ENCODE data around the gene SCGB1D2. TPM values are rescaled to one million over a fixed set of nuclear protein-coding genes. Genes with fewer than 3 reads are reported as not detected.

SCGB1D2 gene
- total and polyA plus RNA-seq, 2 of the 4 experiments (the other 2 are of a cell fraction): not detected

GRCh38 chr11:62205441-62205840 lies 36.6 kb upstream of the SCGB1D2 start:
- CTCF ChIA-PET: no interaction called here
- no peak overlapping the region for H3K18ac ChIP-seq (ENCODE audit: low read depth, low read length)
- peaks cover 20% of the 10 kb centered on the region for H3K27me3 ChIP-seq (ENCODE audit: control insufficient read depth, insufficient read depth, low read length)
- H3K9ac ChIP-seq (ENCODE audit: low read depth, low read length): no peak overlapping the region
- no peak overlapping the region for H3K4ac ChIP-seq (ENCODE audit: low read depth, low read length)
- no peak overlapping the region for H2BK5ac ChIP-seq (ENCODE audit: low read depth, low read length, poor library complexity, severe bottlenecking)
- no peak overlapping the region for H4K91ac ChIP-seq (ENCODE audit: insufficient read depth, low read depth, low read length)
- POLR2A ChIA-PET (ENCODE audit: unreplicated experiment): no interaction called here
- H2AK9ac ChIP-seq (replicated peaks; ENCODE audit: low read depth, low read length, poor library complexity): no peak overlapping the region
- H3K4me2 ChIP-seq (ENCODE audit: low read depth, low read length): no peak overlapping the region
- no peaks in the 10 kb centered on the region for H3K9me3 ChIP-seq (ENCODE audit: control insufficient read depth, insufficient read depth, low read length)
- WGBS, 2 experiments (ENCODE audit: extremely low coverage in 2 of 2, insufficient read length in 1 of 2): no CpG with 5 or more reads among the region's 7 CpGs
- in situ Hi-C loops (cut with MboI; ENCODE audit: low sequenced_read_pairs): no loop called here
- H4K8ac ChIP-seq (ENCODE audit: low read depth in 2 of 2, low read length in 2 of 2): no peak overlapping the region
- H3K4me1 ChIP-seq (ENCODE audit: control insufficient read depth, insufficient read depth, low read length): no peaks in the 10 kb centered on the region
- H2BK20ac ChIP-seq (ENCODE audit: low read depth, low read length): no peak overlapping the region
- no peaks in the 10 kb centered on the region; the same call in 1 of the 2 replicates for H3K9me1 ChIP-seq (ENCODE audit: insufficient read depth, low read length)
- no peak overlapping the region for H3K23ac ChIP-seq (ENCODE audit: low read depth, low read length)
- no peak overlapping the region for H4K5ac ChIP-seq (ENCODE audit: low read depth, low read length)
- H4K20me1 ChIP-seq (ENCODE audit: insufficient read depth, low read length): no peaks in the 10 kb centered on the region
- H3K4me3 ChIP-seq (ENCODE audit: insufficient read depth, low read depth, low read length): no peak overlapping the region
- dilution Hi-C loops (cut with HindIII; ENCODE audit: low sequenced_read_pairs, unreplicated experiment): no loop called here
- H3K27ac ChIP-seq (ENCODE audit: insufficient read depth, low read length): no peak overlapping the region
- ATAC-seq (ENCODE audit: low read depth) (no peak), DNase-seq (no peak)
- H3K79me1 ChIP-seq (ENCODE audit: low read depth in 1 of 2, low read length in 2 of 2): no peaks in the 10 kb centered on the region
- no peaks in the 10 kb centered on the region for H3K36me3 ChIP-seq (ENCODE audit: control insufficient read depth, insufficient read depth, low read length)
- H3K56ac ChIP-seq (ENCODE audit: extremely low read depth, insufficient read depth, low read length): no peak overlapping the region
- H2AK5ac ChIP-seq (ENCODE audit: low read depth, low read length): no peak overlapping the region
- H2AFZ ChIP-seq (replicated peaks; ENCODE audit: low read length, poor library complexity): no peak overlapping the region
- H2BK120ac ChIP-seq (ENCODE audit: low read depth, low read length): no peak overlapping the region
- intact Hi-C loops (cut with micrococcal nuclease): no loop called here
- no peak overlapping the region for H3K14ac ChIP-seq (replicated peaks; ENCODE audit: low read depth, low read length)
- H2BK15ac ChIP-seq (ENCODE audit: low read depth, low read length): no peak overlapping the region
- TF ChIP-seq USF2 (IDR thresholded peaks at IDR 0.05; ENCODE audit: low read depth, low read length) (no peak), POLR2A (IDR thresholded peaks at IDR 0.05; ENCODE audit: low read depth, low read length) (no peak), NFE2L2 (IDR thresholded peaks at IDR 0.05; ENCODE audit: low read depth, low read length) (no peak), FOS (IDR thresholded peaks at IDR 0.05; ENCODE audit: low read depth, low read length) (no peak), MAFK (IDR thresholded peaks at IDR 0.05; ENCODE audit: low read depth, low read length) (no peak), CEBPB (IDR thresholded peaks at IDR 0.05; ENCODE audit: low read depth, low read length) (no peak), SMC3 (IDR thresholded peaks at IDR 0.05; ENCODE audit: low read depth, low read length) (no peak), BHLHE40 (IDR thresholded peaks at IDR 0.05; ENCODE audit: low read depth, low read length) (no peak), RCOR1 (IDR thresholded peaks at IDR 0.05; ENCODE audit: insufficient replicate concordance, low read length) (no peak), CTCF (conservative IDR thresholded peaks at IDR 0.05; ENCODE audit: low read depth, low read length) (no peak)
- BruUV-seq (replicated peaks): no TSS peak

All from IMR-90 (cell line).